Left ventricle myocardium superior (tissue), 1 donor: Measurements from ENCODE around the gene AQP7. TPM values are rescaled to one million over a fixed set of nuclear protein-coding genes. Genes with fewer than 3 reads are reported as not detected.

Source experiments
- ATAC-seq: fragments of 200-7000 bp; cut with Tn5 transposase; one replicate; pipeline ENCODE4 v1.9.1; 2020; ENCODE audit warnings: mild to moderate bottlenecking, moderate library complexity
- DNase-seq: peaks from one replicate; pipeline ENCODE4 v3.0.0-alpha.2; 2020
- intact Hi-C: fragments of 100-400 bp; cut with micrococcal nuclease; formaldehyde crosslinking; loops from one replicate; pipeline ENCODE4 v1.11.0; 2022
- total RNA-seq: library from RNA; stranded (reverse); fragmentation: NEBNext Ultra II Directional; extraction: Animal tissue kit (Norgen Biotek cat#: 25700); gene quantifications from one replicate; pipeline ENCODE4 v1.2.1, GENCODE V29; 2021
- donor health status: DM: no; HTN: yes; CAD: no; lungs with severe emphysema.

Gene AQP7
- total RNA-seq, 1 donor from 2014 or later = 173 TPM

DNA sequence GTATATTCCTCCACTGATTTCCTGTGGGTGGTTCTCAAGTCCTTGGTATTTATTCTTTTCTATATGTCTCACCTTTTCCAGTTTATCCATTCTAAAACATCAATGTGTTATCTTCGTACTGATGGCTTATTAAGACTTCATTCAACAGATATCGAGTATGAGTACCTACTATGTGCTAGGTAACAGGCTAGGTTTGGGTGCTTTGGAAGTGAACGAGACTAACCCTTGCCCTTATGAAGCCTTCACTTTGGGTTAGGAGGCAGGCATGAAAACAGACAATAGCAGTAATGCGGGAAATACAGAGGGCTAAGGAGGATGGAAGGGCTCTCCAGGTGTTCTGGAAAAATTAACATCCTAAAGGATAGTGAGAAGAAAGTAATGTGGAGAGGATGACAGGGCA lies 53.4 kb downstream of the AQP7 start:
- ATAC-seq = no peak
- intact Hi-C loops = no loop called here
- DNase-seq = no peak

DNA sequence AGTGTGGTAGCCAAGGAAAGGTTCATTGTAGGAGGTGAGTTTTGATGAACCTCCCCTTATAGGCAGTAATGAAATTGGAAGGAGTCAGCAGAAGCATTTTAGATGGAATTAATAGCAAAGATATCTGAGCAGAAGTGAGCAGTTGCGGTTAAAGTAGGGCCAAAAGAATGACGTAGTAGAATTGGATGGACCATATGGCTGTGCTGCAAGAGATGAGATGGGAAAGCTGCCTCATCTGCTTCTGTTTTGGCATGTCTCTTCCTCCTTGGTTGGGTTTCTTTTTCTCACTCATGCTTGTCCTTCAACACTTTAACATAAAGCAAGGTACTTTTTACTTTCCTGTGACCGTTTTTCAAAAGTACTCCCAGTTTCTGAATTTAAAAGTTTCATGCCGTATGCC lies 55.8 kb downstream of the AQP7 start:
- ATAC-seq = no peak
- intact Hi-C loops = no loop called here

DNA sequence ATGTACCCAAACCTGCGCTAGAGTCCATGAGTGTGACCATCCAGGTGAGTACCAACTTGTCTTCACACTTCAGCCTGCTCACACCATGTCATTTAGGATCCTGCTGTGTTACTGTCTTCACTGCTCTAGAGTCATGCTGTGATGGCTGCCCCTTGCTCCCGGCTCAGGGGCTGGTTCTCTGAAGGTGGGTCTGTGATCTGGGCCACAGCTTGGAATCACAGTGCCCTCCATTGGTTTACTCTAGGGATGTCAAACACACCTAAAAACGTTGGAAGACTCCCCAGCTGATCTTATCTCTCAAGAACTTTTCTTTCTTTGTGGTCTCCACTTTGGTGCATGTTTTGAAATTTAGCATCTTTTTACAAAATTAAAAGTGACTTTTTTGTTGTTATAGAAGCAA lies 58.2 kb downstream of the AQP7 start:
- ATAC-seq (no peak), DNase-seq (no peak)
- intact Hi-C loops = no loop called here

More for the DNA sequence above, 55.8 kb downstream of the AQP7 start:
- DNase-seq = no peak

DNA sequence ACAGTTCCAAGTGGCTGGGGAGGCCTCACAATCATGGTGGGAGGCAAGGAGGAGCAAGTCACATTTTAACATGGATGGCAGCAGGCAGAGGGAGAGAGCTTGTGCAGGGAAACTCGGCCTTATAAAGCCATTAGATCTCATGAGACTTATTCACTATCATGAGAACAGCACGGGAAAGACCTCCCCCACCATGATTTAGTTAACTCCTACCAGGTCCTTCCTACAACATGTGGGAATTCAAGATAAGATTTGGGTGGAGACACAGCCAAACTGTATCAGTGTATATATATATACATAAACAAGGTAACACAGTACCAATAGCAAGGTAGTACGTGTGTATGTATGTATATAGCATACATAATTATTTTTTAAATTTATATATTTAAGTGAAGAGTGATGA lies 61.2 kb downstream of the AQP7 start:
- ATAC-seq = no peak
- no peak for DNase-seq
- intact Hi-C loops = no loop called here

DNA sequence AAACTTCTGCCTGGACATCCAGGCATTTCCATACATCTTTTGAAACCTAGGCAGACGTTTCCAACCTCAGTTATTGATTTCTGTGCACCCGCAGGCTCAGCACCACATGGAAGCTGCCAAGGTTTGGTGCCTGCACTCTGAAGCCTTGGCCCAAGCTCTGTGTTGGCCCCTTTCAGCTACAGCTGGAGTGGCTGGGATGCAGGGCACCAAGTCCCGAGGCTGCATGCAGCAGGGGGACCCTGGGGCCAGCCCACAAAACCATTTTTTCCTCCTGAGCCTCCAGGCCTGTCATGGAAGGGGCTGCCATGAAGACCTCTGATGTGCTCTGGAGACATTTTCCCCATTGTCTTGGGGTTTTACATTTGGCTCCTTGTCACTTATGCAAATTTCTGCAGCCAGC lies 62.2 kb downstream of the AQP7 start:
- no peak for ATAC-seq
- no peak for DNase-seq
- intact Hi-C loops = no loop called here

Other genes with a start within 250 kb of the AQP7 start
- 42.5 TPM for gene B4GALT1, start 235.2 kb downstream of the AQP7 start, total RNA-seq
- gene SPINK4, start 162.4 kb downstream of the AQP7 start, total RNA-seq = not detected
- 161 TPM for gene BAG1, start 137.9 kb downstream of the AQP7 start, total RNA-seq
- gene CHMP5, start 137.5 kb downstream of the AQP7 start, total RNA-seq = 49.4 TPM
- 31.6 TPM for gene NFX1, start 112.1 kb downstream of the AQP7 start, total RNA-seq
- gene AQP3, start 45.0 kb upstream of the AQP7 start, total RNA-seq = 14.8 TPM
- 12.7 TPM for gene NOL6, start 71.4 kb upstream of the AQP7 start, total RNA-seq
- gene ANKRD18B, start 121.7 kb upstream of the AQP7 start, total RNA-seq = 0.89 TPM